ENCODE measurements around the gene FGFRL1. TPM values are rescaled to one million over a fixed set of nuclear protein-coding genes. Genes with fewer than 3 reads are reported as not detected.
A peak's percentile ranks its signal among the peaks of the same experiment; 100 is the strongest.

The FGFRL1 gene
- polyA plus RNA-seq, 1 donor (not counting 4 experiments of a cell fraction or from before 2014, with no cell fraction given), result 2.8 TPM

DNA sequence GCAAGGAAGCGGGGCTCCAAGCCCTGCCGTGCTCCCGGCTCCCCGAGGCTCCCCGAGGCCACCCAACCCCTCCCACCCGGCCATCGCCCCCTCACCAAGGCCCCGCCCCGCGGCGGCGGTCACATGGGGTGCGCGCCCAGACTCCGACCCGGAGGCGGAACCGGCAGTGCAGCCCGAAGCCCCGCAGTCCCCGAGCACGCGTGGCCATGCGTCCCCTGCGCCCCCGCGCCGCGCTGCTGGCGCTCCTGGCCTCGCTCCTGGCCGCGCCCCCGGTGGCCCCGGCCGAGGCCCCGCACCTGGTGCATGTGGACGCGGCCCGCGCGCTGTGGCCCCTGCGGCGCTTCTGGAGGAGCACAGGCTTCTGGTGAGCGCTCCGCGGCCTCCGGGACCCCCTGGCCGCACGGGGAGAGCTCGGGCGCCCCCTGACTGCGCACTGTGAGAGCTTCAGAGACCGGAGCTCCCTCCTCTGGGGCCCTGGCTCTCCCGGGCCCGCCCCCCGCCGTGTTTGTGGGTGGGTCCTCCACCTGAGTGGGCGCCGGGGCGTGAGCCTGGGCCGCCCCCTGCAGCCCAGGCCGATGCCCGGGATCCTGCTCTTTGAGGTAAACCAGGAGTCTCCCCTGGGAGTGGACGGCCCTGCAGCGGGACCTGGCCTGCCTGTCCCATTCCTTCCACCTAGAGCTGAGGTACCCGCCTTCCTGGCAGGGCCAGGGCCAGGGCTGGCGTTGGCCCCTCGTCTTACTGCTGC lies 24.4 kb upstream of the FGFRL1 start, which contains the start of gene IDUA:
Gene IDUA, plus strand, starts transcription at position 166 of the 745 bp plus-strand sequence. Its CDS starts 41 bp downstream, at position 207.
- no peak for FAIRE-seq
- no peaks in the 10 kb centered on the region for H3K79me2 ChIP-seq (ENCODE audit: control insufficient read depth, insufficient read depth, low read length)
- dilution Hi-C loops (cut with MboI; ENCODE audit: extremely low pct_ligation_motif_present, low sequenced_read_pairs), result no loop called here
- H3K36me3 ChIP-seq (ENCODE audit: control insufficient read depth in 2 of 2, extremely low read depth in 1 of 2, insufficient read depth in 2 of 2, low read length in 2 of 2), result no peaks in the 10 kb centered on the region
- no peak for DNase-seq (ENCODE audit: low read depth, low spot score)
- H3K27me3 ChIP-seq (ENCODE audit: control insufficient read depth, extremely low read depth, insufficient read depth, low read length), result no peaks in the 10 kb centered on the region
- H3K9me3 ChIP-seq (ENCODE audit: control insufficient read depth, low read depth, low read length), result no peaks in the 10 kb centered on the region
- H3K9me1 ChIP-seq (ENCODE audit: control insufficient read depth, extremely low read depth, insufficient read depth, low read length), result no peaks in the 10 kb centered on the region
- peak within 1 kb of the TSS; percentile 53 to 70 (median 63) for H3K4me3 ChIP-seq (ENCODE audit: control insufficient read depth in 2 of 3, extremely low read depth in 1 of 3, insufficient read depth in 2 of 3, low read depth in 1 of 3, low read length in 3 of 3)
- H3K27ac ChIP-seq (ENCODE audit: control insufficient read depth, insufficient read depth, low read length), result no peak within 1 kb of the TSS
- no peak for TF ChIP-seq EZH2 (IDR thresholded peaks at IDR 0.05; ENCODE audit: low read length)
- TF ChIP-seq, protein P1, sequence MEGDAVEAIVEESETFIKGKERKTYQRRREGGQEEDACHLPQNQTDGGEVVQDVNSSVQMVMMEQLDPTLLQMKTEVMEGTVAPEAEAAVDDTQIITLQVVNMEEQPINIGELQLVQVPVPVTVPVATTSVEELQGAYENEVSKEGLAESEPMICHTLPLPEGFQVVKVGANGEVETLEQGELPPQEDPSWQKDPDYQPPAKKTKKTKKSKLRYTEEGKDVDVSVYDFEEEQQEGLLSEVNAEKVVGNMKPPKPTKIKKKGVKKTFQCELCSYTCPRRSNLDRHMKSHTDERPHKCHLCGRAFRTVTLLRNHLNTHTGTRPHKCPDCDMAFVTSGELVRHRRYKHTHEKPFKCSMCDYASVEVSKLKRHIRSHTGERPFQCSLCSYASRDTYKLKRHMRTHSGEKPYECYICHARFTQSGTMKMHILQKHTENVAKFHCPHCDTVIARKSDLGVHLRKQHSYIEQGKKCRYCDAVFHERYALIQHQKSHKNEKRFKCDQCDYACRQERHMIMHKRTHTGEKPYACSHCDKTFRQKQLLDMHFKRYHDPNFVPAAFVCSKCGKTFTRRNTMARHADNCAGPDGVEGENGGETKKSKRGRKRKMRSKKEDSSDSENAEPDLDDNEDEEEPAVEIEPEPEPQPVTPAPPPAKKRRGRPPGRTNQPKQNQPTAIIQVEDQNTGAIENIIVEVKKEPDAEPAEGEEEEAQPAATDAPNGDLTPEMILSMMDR (optimal IDR thresholded peaks at IDR 0.05 in 1 of 3, IDR thresholded peaks at IDR 0.05 in 1 of 3, conservative IDR thresholded peaks at IDR 0.05 in 1 of 3; ENCODE audit: extremely low read depth in 1 of 3, insufficient read depth in 2 of 3, low read length in 3 of 3), result peak in 2 of 3 experiments; percentile 16 to 57
- no peaks in the 10 kb centered on the region for H4K20me1 ChIP-seq (ENCODE audit: control insufficient read depth, extremely low read depth, insufficient read depth, low read length)
- peak within 1 kb of the TSS; percentile 82 for H3K4me2 ChIP-seq (ENCODE audit: control insufficient read depth, extremely low read depth, insufficient read depth, low read depth, low read length)
- peaks cover 11% of the 10 kb centered on the region for H3K4me1 ChIP-seq (ENCODE audit: control insufficient read depth, extremely low read depth, insufficient read depth, low read length)
- H2AFZ ChIP-seq (ENCODE audit: control insufficient read depth, low read length), result peak within 1 kb of the TSS; percentile 84
- peak within 1 kb of the TSS; percentile 37 for H3K9ac ChIP-seq (ENCODE audit: control insufficient read depth, extremely low read depth, insufficient read depth, low read length)

DNA sequence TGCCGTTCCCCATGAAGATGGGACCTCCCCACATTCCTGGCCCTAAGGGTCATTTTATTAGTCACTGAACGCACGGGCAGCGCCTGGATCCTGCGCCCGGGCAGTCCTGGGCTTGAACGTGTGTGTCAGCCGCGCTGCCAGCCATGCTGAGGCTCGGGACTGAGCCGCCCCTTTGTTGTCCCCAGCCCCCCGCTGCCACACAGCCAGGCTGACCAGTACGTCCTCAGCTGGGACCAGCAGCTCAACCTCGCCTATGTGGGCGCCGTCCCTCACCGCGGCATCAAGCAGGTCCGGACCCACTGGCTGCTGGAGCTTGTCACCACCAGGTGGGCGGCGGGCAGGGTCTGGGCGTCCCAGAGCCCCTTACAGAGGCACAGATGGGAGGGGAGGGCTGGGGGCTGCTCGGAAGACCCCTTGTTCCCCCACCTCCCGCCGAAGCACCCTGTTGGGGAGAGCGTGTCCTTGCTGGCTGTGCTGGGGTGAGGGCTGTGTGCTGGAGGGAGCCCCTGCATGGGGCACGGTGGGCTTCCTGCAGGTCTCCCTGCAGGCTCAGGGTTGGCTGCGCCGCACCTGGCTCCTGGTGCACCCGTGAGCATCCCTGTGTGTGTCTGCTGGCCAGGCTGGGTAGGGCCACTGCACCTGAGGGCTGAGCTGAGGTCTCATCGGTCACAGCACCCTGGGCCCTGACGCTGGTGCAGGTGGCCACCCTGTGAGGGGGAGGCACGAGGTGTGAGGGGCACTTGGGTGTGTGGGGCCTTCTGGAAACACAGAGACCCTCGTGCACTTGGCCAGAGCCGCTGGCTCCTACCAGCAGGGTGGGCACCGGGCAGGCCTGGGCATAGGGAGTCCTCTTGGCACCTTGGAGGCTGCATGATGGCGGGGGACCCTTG lies 23.6 kb upstream of the FGFRL1 start:
- peak overlapping the region; percentile 82 for H3K4me2 ChIP-seq (ENCODE audit: control insufficient read depth, extremely low read depth, insufficient read depth, low read depth, low read length)
- peak overlapping the region; percentile 37 for H3K9ac ChIP-seq (ENCODE audit: control insufficient read depth, extremely low read depth, insufficient read depth, low read length)
- dilution Hi-C loops (cut with MboI; ENCODE audit: extremely low pct_ligation_motif_present, low sequenced_read_pairs), result no loop called here
- TF ChIP-seq, protein P1 (optimal IDR thresholded peaks at IDR 0.05 in 1 of 3, IDR thresholded peaks at IDR 0.05 in 1 of 3, conservative IDR thresholded peaks at IDR 0.05 in 1 of 3; ENCODE audit: extremely low read depth in 1 of 3, insufficient read depth in 2 of 3, low read length in 3 of 3), result no peak
- no peak for TF ChIP-seq EZH2 (IDR thresholded peaks at IDR 0.05; ENCODE audit: low read length)
- DNase-seq (ENCODE audit: low read depth, low spot score), result no peak
- H3K36me3 ChIP-seq (ENCODE audit: control insufficient read depth in 2 of 2, extremely low read depth in 1 of 2, insufficient read depth in 2 of 2, low read length in 2 of 2), result no peaks in the 10 kb centered on the region
- H3K4me1 ChIP-seq (ENCODE audit: control insufficient read depth, extremely low read depth, insufficient read depth, low read length), result peaks cover 11% of the 10 kb centered on the region
- no peak for FAIRE-seq
- H3K27ac ChIP-seq (ENCODE audit: control insufficient read depth, insufficient read depth, low read length), result no peak overlapping the region
- H2AFZ ChIP-seq (ENCODE audit: control insufficient read depth, low read length), result peak overlapping the region; percentile 84
- H3K9me1 ChIP-seq (ENCODE audit: control insufficient read depth, extremely low read depth, insufficient read depth, low read length), result no peaks in the 10 kb centered on the region
- peak overlapping the region; percentile 53 to 70 (median 63) for H3K4me3 ChIP-seq (ENCODE audit: control insufficient read depth in 2 of 3, extremely low read depth in 1 of 3, insufficient read depth in 2 of 3, low read depth in 1 of 3, low read length in 3 of 3)
- no peaks in the 10 kb centered on the region for H4K20me1 ChIP-seq (ENCODE audit: control insufficient read depth, extremely low read depth, insufficient read depth, low read length)
- H3K9me3 ChIP-seq (ENCODE audit: control insufficient read depth, low read depth, low read length), result no peaks in the 10 kb centered on the region
- no peaks in the 10 kb centered on the region for H3K79me2 ChIP-seq (ENCODE audit: control insufficient read depth, insufficient read depth, low read length)
- no peaks in the 10 kb centered on the region for H3K27me3 ChIP-seq (ENCODE audit: control insufficient read depth, extremely low read depth, insufficient read depth, low read length)

Measured in keratinocyte (primary cell).